RWPE1 (cell line): ENCODE measurements around the gene SLC25A2.
"Not testable (repeated sequence)": the region's sequence is repeated elsewhere in the genome, so short reads cannot be mapped to it uniquely, and the experiment has no call there.

ENCODE experiments used
- CTCF ChIA-PET: fragments of 350-600 bp; sonication (Branson Sonifier 250); formaldehyde crosslinking; extraction: SDS; loops from one replicate; lab custom pipeline; 2021; lab: Yijun Ruan, JAX
- POLR2A ChIA-PET: fragments of 400-600 bp; formaldehyde crosslinking; extraction: SDS; loops from one replicate; lab custom pipeline; 2020; ENCODE audit warnings: antibody characterized with exemption; ENCODE audit not compliant: low non-redundant PET; lab: Yijun Ruan, JAX
- DNase-seq: peaks from one replicate; pipeline ENCODE4 v3.0.0; 2012; ENCODE audit warnings: low spot score
- H3K27ac ChIP-seq: fragments of 450-650 bp; 2 replicates; pipeline ENCODE4 v1.5.1; 2017
- CTCF ChIP-seq: fragments of 450-650 bp; conservative IDR thresholded peaks from 2 replicates; pipeline ENCODE4 v1.5.1; 2017; ENCODE audit warnings: low read depth, mild to moderate bottlenecking

The SLC25A2 gene

GRCh38 chr5:141303756-141304155 lies at the start of gene SLC25A2:
SLC25A2 (minus strand) TSS chr5:141304049; CDS start chr5:141303865, 184 bp downstream.
- no peak for DNase-seq
- CTCF ChIA-PET = no interaction called here

GRCh38 chr5:141351591-141351990 lies 47.7 kb upstream of the SLC25A2 start:
- TF ChIP-seq CTCF = no peak
- no peak overlapping the region for H3K27ac ChIP-seq
- ChIA-PET POLR2A (no interaction called here), CTCF (no interaction called here)
- no peak for DNase-seq

More at GRCh38 chr5:141303756-141304155, at the start of gene SLC25A2:
- POLR2A ChIA-PET = no interaction called here
- no peak within 1 kb of the TSS for H3K27ac ChIP-seq
- no peak for TF ChIP-seq CTCF

GRCh38 chr5:141349917-141350619 lies 46.2 kb upstream of the SLC25A2 start, which contains the start of gene PCDHGB1:
PCDHGB1 (plus strand) TSS chr5:141350099; CDS start chr5:141350261, 162 bp downstream.
- DNase-seq = peak; percentile 35
- POLR2A ChIA-PET = interaction anchor here (0.7 kb wide), 1 partner anchor 29 kb away, joined by 3 read pairs; the partner anchor contains the start of gene TAF7
- no peak within 1 kb of the TSS for H3K27ac ChIP-seq
- peak; percentile 22; the same call in 1 of the 2 replicates for TF ChIP-seq CTCF
- CTCF ChIA-PET = interaction anchor here (0.6 to 1.2 kb wide), 9 partner anchors 10 to 311 kb away, joined by 3 to 4 read pairs (median 3); partner anchors contain the start of genes PCDHB10, PCDHB11, PCDHGB2 and PCDHGB3

- H3K27ac ChIP-seq, POLR2A ChIA-PET, DNase-seq: not testable (repeated sequence)
- CTCF ChIA-PET = interaction anchor here (0.6 kb wide), 1 partner anchor 1682 kb away, joined by 3 read pairs; no protein-coding TSS in a partner anchor
Measured at GRCh38 chr5:141346017-141346416, 42.2 kb upstream of the SLC25A2 start.

- TF ChIP-seq CTCF = no peak
- ChIA-PET CTCF (no interaction called here), POLR2A (no interaction called here)
- DNase-seq = no peak
- H3K27ac ChIP-seq = no peak overlapping the region
Measured at GRCh38 chr5:141345327-141345726, 41.5 kb upstream of the SLC25A2 start.

GRCh38 chr5:141343953-141344463 lies 40.2 kb upstream of the SLC25A2 start:
- TF ChIP-seq CTCF = no peak
- POLR2A ChIA-PET = no interaction called here
- H3K27ac ChIP-seq = no peak overlapping the region
- CTCF ChIA-PET = interaction anchor here (0.7 to 1.6 kb wide), 5 partner anchors 11 to 191 kb away, joined by 3 to 8 read pairs (median 4); partner anchors contain the start of genes PCDHGA4 and PCDHGB7
- no peak for DNase-seq
